ENCODE measurements around the gene ULK4.

The ULK4 gene

GRCh38 chr3:41208507-41209220 lies 753.2 kb downstream of the ULK4 start:
- H3K4me3 ChIP-seq (ENCODE audit: control insufficient read depth, low read depth, low read length), result no peak overlapping the region
- DNase-seq (ENCODE audit: low read depth), result no peak
- TF ChIP-seq CTCF (IDR thresholded peaks at IDR 0.05; ENCODE audit: control insufficient read depth, insufficient read depth, low read depth, low read length, missing control alignments), result no peak

- no peak for TF ChIP-seq CTCF (IDR thresholded peaks at IDR 0.05; ENCODE audit: control insufficient read depth, insufficient read depth, low read depth, low read length, missing control alignments)
These were observed 754.5 kb downstream of the ULK4 start for GRCh38 chr3:41207355-41207754.

GRCh38 chr3:41205591-41205990 lies 756.3 kb downstream of the ULK4 start:
- no peak for DNase-seq (ENCODE audit: low read depth)
- no peak for TF ChIP-seq CTCF (IDR thresholded peaks at IDR 0.05; ENCODE audit: control insufficient read depth, insufficient read depth, low read depth, low read length, missing control alignments)
- H3K4me3 ChIP-seq (ENCODE audit: control insufficient read depth, low read depth, low read length), result no peak overlapping the region

More at GRCh38 chr3:41207355-41207754, 754.5 kb downstream of the ULK4 start:
- DNase-seq (ENCODE audit: low read depth), result no peak
- H3K4me3 ChIP-seq (ENCODE audit: control insufficient read depth, low read depth, low read length), result no peak overlapping the region

GRCh38 chr3:41204369-41204768 lies 757.5 kb downstream of the ULK4 start:
- no peak overlapping the region for H3K4me3 ChIP-seq (ENCODE audit: control insufficient read depth, low read depth, low read length)
- DNase-seq (ENCODE audit: low read depth), result no peak
- TF ChIP-seq CTCF (IDR thresholded peaks at IDR 0.05; ENCODE audit: control insufficient read depth, insufficient read depth, low read depth, low read length, missing control alignments), result no peak

- DNase-seq (ENCODE audit: low read depth), result no peak
- peak; percentile 40 for TF ChIP-seq CTCF (IDR thresholded peaks at IDR 0.05; ENCODE audit: control insufficient read depth, insufficient read depth, low read depth, low read length, missing control alignments)
- no peak overlapping the region for H3K4me3 ChIP-seq (ENCODE audit: control insufficient read depth, low read depth, low read length)
These were observed 759.0 kb downstream of the ULK4 start for GRCh38 chr3:41202834-41203345.

GRCh38 chr3:41202075-41202833 lies 759.6 kb downstream of the ULK4 start:
- TF ChIP-seq CTCF (IDR thresholded peaks at IDR 0.05; ENCODE audit: control insufficient read depth, insufficient read depth, low read depth, low read length, missing control alignments), result no peak
- DNase-seq (ENCODE audit: low read depth), result no peak
- no peak overlapping the region; the same call in 1 of the 2 replicates for H3K4me3 ChIP-seq (ENCODE audit: control insufficient read depth, low read depth, low read length)
